SJCRH30 (cell line): ENCODE measurements around the gene NCEH1. TPM values are rescaled to one million over a fixed set of nuclear protein-coding genes. Genes with fewer than 3 reads are reported as not detected.

Experiments
- DNase-seq, 2 experiments: peaks; one replicate each; pipeline ENCODE4 v3.0.0-alpha.2; 2015 to 2020
- H3K27ac ChIP-seq: fragments of 250-450 bp; sonication (Bioruptor Pico); 2 replicates; pipeline ENCODE4 v1.5.1; 2020; ENCODE audit warnings: mild to moderate bottlenecking, moderate library complexity
- H3K27me3 ChIP-seq: fragments of 250-450 bp; sonication (Bioruptor Pico); 2 replicates; pipeline ENCODE4 v1.5.1; 2020; ENCODE audit warnings: mild to moderate bottlenecking, moderate library complexity
- H3K36me3 ChIP-seq: fragments of 250-450 bp; sonication (Bioruptor Pico); 2 replicates; pipeline ENCODE4 v1.5.1; 2020; ENCODE audit warnings: mild to moderate bottlenecking, moderate library complexity
- H3K4me1 ChIP-seq: fragments of 250-450 bp; sonication (Bioruptor Pico); 2 replicates; pipeline ENCODE4 v1.5.1; 2020; ENCODE audit warnings: mild to moderate bottlenecking, moderate library complexity
- H3K4me3 ChIP-seq: fragments of 250-450 bp; sonication (Bioruptor Pico); 2 replicates; pipeline ENCODE4 v1.5.1; 2020; ENCODE audit warnings: mild to moderate bottlenecking, moderate library complexity
- H3K9me3 ChIP-seq: fragments of 250-450 bp; sonication (Bioruptor Pico); replicated peaks from 2 replicates; pipeline ENCODE4 v1.5.1; 2020; ENCODE audit warnings: mild to moderate bottlenecking, moderate library complexity
- total RNA-seq: library from RNA; depleted of rRNA; stranded (reverse); fragments of >200 nt; shearing (Covaris generic); gene quantifications from 2 replicates; pipeline ENCODE4 v1.2.3, GENCODE V29; 2014

NCEH1 gene
- total RNA-seq, 1 experiment from 2014 or later = 1.4 TPM

DNA sequence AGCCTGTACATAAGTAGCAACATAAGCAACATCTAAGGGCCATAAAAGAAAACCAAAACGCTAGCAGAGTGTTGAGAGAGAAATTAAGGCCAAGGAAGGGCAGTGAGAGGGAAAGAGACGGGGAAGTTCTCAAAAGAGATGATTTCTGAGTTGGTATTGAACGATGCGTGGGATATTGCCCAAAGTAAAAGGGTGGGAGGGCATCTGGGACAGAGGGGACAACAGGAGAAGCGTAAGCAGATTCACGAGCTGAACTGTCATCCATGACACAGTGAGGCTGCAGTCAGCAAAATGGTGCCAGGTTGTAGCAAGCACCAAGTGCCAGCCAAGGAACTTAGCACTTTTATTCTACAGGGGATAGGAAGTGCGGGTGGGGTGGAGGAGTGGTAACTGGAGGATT, 11.8 kb downstream of the NCEH1 start:
- no peak for DNase-seq
- H3K27me3 ChIP-seq = no peaks in the 10 kb centered on the region
- no peaks in the 10 kb centered on the region for H3K4me1 ChIP-seq
- H3K27ac ChIP-seq = no peak overlapping the region
- no peak overlapping the region for H3K4me3 ChIP-seq
- no peaks in the 10 kb centered on the region for H3K36me3 ChIP-seq
- no peaks in the 10 kb centered on the region for H3K9me3 ChIP-seq

- DNase-seq = no peak
Measured at GRCh38 chr3:172698631-172699030, 12.2 kb downstream of the NCEH1 start.

DNA sequence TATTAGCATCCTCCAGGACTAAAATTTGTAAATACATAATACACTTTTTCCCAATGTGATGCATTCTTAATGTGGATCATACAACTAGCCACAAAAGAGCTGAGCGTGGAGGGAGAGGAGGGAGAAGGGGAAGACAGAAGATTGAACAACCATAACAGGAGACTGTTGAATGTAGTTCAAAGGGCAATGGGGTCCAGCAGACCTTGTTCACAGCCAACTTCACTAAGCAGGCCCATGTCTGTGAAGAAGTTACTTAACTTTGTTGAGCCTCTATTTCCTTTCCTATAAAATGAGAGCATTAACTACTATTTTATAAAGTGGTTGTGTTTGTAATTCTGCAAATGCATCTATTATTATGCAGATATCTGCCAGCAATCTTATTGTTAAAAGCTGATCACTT, 13.3 kb downstream of the NCEH1 start:
- Histone ChIP-seq H3K36me3 (no peaks in the 10 kb centered on the region), H3K27me3 (no peaks in the 10 kb centered on the region), H3K9me3 (no peaks in the 10 kb centered on the region), H3K4me3 (no peak overlapping the region), H3K27ac (no peak overlapping the region), H3K4me1 (no peaks in the 10 kb centered on the region)
- DNase-seq = no peak

More at GRCh38 chr3:172698631-172699030, 12.2 kb downstream of the NCEH1 start:
- Histone ChIP-seq H3K27me3 (no peaks in the 10 kb centered on the region), H3K9me3 (no peaks in the 10 kb centered on the region), H3K4me3 (no peak overlapping the region), H3K36me3 (no peaks in the 10 kb centered on the region), H3K27ac (no peak overlapping the region), H3K4me1 (no peaks in the 10 kb centered on the region)

- Histone ChIP-seq H3K36me3 (no peaks in the 10 kb centered on the region), H3K9me3 (no peaks in the 10 kb centered on the region), H3K4me1 (no peaks in the 10 kb centered on the region), H3K4me3 (no peak overlapping the region), H3K27me3 (no peaks in the 10 kb centered on the region), H3K27ac (no peak overlapping the region)
- no peak for DNase-seq
Measured at GRCh38 chr3:172696357-172696756, 14.5 kb downstream of the NCEH1 start.

DNA sequence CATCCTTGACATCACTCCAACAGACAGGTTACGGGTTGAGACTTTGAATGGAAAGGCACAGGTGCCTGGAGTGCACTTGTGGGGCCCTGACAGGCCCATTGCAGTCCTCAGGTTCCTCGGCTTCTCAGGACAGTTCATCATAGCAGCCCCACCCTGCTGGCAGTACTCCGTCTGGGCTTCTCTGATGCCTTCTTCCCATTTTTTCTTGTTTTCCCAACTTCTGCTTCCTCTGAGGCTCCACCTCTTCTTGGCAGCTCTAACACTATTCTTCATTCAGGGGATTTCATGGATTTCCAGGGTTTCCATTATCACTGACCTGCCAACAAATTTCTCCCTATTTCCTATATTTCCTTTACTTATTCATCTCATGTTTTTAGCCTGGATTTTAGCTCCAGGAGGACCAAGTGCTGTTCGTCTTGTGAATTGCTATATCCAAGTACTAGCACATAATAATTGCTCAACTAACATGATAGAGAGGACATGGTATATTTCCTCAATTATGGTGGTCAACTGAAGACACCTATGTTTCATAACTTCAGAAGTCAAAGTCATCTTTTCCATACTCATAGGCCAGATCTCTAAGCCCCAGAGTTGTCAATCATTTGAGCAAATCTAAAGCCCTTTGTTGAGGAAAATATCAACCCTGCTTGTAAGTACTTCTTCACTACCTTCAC, 16.2 kb downstream of the NCEH1 start:
- H3K4me1 ChIP-seq = no peaks in the 10 kb centered on the region
- no peaks in the 10 kb centered on the region for H3K36me3 ChIP-seq
- no peaks in the 10 kb centered on the region for H3K27me3 ChIP-seq
- no peak overlapping the region for H3K27ac ChIP-seq
- H3K9me3 ChIP-seq = no peaks in the 10 kb centered on the region
- DNase-seq = no peak
- no peak overlapping the region for H3K4me3 ChIP-seq

- Histone ChIP-seq H3K4me3 (no peak overlapping the region), H3K4me1 (no peaks in the 10 kb centered on the region), H3K27ac (no peak overlapping the region), H3K9me3 (no peaks in the 10 kb centered on the region), H3K27me3 (no peaks in the 10 kb centered on the region), H3K36me3 (no peaks in the 10 kb centered on the region)
- DNase-seq = no peak
Measured at GRCh38 chr3:172692751-172693338, 18.0 kb downstream of the NCEH1 start.

DNA sequence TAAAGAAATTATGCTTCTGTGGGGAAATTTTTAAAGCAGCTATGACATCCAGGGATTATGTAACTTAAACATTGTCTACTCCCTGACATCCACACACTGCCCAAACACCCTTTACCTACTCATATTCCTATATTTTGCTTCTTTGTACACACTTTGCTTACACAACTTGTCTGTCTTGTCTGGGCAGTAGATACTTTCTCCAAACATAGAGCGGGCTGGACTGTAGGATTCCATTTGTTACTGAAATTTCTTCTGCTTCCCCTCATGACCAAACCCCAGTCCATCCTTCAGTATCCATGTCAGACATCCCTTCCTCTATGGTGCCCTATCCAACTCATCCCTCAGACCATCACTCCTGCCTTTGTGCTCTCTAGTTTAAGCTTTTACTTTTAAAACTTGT, 19.9 kb downstream of the NCEH1 start:
- DNase-seq = no peak
- Histone ChIP-seq H3K4me1 (peaks cover 4% of the 10 kb centered on the region; the same call in 1 of the 2 replicates), H3K4me3 (no peak overlapping the region), H3K36me3 (no peaks in the 10 kb centered on the region), H3K9me3 (no peaks in the 10 kb centered on the region), H3K27ac (no peak overlapping the region), H3K27me3 (no peaks in the 10 kb centered on the region)

DNA sequence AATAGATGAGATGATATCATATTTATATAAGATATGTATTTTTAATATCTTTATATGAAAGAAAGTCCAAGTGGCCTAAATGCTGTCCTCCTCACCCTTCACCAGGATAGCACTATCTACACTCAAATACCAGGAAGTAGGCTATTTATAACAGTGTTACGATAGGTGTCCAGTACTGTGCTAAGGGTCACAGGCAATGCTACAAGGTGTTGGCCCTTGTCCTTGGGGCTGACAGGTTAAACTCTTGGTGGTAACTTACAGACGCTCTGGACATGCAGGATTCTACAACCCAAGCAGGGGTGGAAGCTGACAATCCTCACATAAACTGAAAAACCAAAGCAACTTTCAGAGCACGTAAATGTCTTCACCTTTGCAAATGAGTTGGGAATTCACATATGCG, 22.3 kb downstream of the NCEH1 start:
- peaks cover 4% of the 10 kb centered on the region; the same call in 1 of the 2 replicates for H3K4me1 ChIP-seq
- DNase-seq = no peak
- H3K4me3 ChIP-seq = no peak overlapping the region
- no peaks in the 10 kb centered on the region for H3K27me3 ChIP-seq
- H3K9me3 ChIP-seq = no peaks in the 10 kb centered on the region
- H3K27ac ChIP-seq = no peak overlapping the region
- no peaks in the 10 kb centered on the region for H3K36me3 ChIP-seq

GRCh38 chr3:172687501-172687900, 23.4 kb downstream of the NCEH1 start:
- no peak overlapping the region for H3K27ac ChIP-seq
- no peaks in the 10 kb centered on the region for H3K27me3 ChIP-seq
- H3K4me1 ChIP-seq = peaks cover 4% of the 10 kb centered on the region; the same call in 1 of the 2 replicates
- H3K36me3 ChIP-seq = no peaks in the 10 kb centered on the region
- no peak overlapping the region for H3K4me3 ChIP-seq
- peak; percentile 22 to 39 for DNase-seq
- no peaks in the 10 kb centered on the region for H3K9me3 ChIP-seq

DNA sequence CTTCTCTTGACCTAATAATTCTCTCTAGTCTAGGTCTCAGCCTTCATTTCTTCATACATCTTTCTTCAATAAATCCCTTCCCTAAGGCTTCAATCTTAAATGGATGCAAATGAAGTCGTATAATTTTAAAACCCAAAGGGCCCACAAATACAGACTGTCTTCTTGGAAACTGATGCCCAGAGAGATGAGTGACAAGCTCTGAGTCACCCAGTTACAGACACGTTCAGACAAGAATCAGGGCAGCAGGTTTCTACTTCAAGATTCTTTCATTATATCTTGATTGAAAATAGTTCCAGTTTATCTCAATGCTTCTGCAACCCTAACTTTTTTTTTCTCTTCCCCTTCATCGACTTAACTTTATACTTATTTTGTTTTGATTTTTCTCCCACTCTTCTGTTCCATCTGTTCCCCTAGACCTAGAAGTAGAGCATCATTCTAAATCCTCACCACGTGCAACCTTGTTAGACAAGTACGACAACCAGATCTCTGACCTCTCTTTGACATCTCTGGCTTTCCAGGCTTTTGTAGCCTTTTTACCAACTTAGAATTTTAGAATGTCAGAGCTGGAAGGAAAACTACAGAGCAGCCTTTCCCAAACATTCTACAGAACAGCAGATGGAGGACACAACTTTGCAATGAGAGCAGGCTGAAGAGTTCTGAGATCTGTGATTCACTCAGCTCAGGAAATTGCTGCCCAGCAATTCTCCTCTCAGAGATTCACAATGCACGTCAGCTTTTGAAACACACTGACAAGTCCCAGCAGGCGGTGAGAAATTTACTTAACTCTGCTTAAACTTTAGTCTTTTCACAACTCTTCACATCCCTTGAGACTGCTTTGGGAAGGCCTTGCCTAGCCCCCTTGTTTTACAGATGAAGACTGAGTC, 25.3 kb downstream of the NCEH1 start:
- no peaks in the 10 kb centered on the region for H3K27me3 ChIP-seq
- H3K9me3 ChIP-seq = no peaks in the 10 kb centered on the region
- no peak overlapping the region for H3K4me3 ChIP-seq
- H3K4me1 ChIP-seq = peaks cover 4% of the 10 kb centered on the region; the same call in 1 of the 2 replicates
- DNase-seq = no peak
- no peak overlapping the region for H3K27ac ChIP-seq
- H3K36me3 ChIP-seq = no peaks in the 10 kb centered on the region

- H3K27me3 ChIP-seq = no peaks in the 10 kb centered on the region
- no peaks in the 10 kb centered on the region for H3K36me3 ChIP-seq
- no peak overlapping the region for H3K4me3 ChIP-seq
- H3K9me3 ChIP-seq = no peaks in the 10 kb centered on the region
- H3K4me1 ChIP-seq = no peaks in the 10 kb centered on the region
- no peak overlapping the region for H3K27ac ChIP-seq
- no peak for DNase-seq
Measured at GRCh38 chr3:172680684-172681083, 30.2 kb downstream of the NCEH1 start.

DNA sequence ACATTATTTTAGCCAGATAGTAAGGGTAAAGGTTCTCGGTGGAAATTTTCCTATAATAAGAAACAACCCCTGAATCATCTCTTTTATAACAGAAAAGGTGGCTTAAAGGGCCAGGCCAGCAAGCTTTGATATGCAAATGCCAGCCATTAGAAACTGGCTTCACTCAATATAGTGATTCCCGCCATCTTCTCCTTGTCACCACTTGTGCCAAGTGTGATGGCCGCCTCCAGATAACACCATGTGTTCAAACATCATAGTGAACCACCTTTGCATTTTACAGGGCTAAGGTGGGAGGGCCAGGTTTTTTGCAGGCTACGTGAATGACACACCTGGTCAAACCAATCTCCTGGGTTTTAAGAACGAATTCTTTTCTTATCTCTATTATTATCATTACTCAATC, 31.3 kb downstream of the NCEH1 start:
- Histone ChIP-seq H3K27me3 (no peaks in the 10 kb centered on the region), H3K4me3 (no peak overlapping the region), H3K9me3 (no peaks in the 10 kb centered on the region), H3K36me3 (no peaks in the 10 kb centered on the region), H3K27ac (no peak overlapping the region), H3K4me1 (no peaks in the 10 kb centered on the region)
- no peak for DNase-seq

GRCh38 chr3:172678068-172678467, 32.8 kb downstream of the NCEH1 start:
- Histone ChIP-seq H3K4me1 (no peaks in the 10 kb centered on the region), H3K27ac (no peak overlapping the region), H3K27me3 (no peaks in the 10 kb centered on the region), H3K36me3 (no peaks in the 10 kb centered on the region), H3K9me3 (no peaks in the 10 kb centered on the region), H3K4me3 (no peak overlapping the region)
- no peak for DNase-seq

- Histone ChIP-seq H3K27ac (no peak overlapping the region), H3K27me3 (no peaks in the 10 kb centered on the region), H3K4me3 (no peak overlapping the region), H3K36me3 (no peaks in the 10 kb centered on the region), H3K4me1 (no peaks in the 10 kb centered on the region), H3K9me3 (no peaks in the 10 kb centered on the region)
- no peak for DNase-seq
Measured at GRCh38 chr3:172676196-172676922, 34.5 kb downstream of the NCEH1 start.
